Heart right ventricle (tissue), 16 donors: ENCODE data around the gene PNO1. TPM values are rescaled to one million over a fixed set of nuclear protein-coding genes. Genes with fewer than 3 reads are reported as not detected.

Experiments used
- ATAC-seq, 8 donors: fragments of 200-7000 bp; cut with Tn5 transposase; one replicate each; pipeline ENCODE4 v1.9.1; 2020; ENCODE audit warnings: mild to moderate bottlenecking in 8 of 8, moderate library complexity in 8 of 8, moderate number of reproducible peaks in 1 of 8
- DNase-seq, 2 donors: peaks; one replicate each; pipeline ENCODE4 v3.0.0-alpha.2; 2020
- H3K27ac ChIP-seq, 10 donors: fragments of 200-600 bp; sonication (generic) in 2 of 10; one replicate each; pipeline versions ENCODE4 v1.5.0 to v1.8.0; 2020 to 2022; ENCODE audit warnings: mild to moderate bottlenecking in 3 of 10
- H3K27me3 ChIP-seq, 7 donors: fragments of 200-600 bp; one replicate each; pipeline ENCODE4 v1.8.0; 2021 to 2022; ENCODE audit warnings: mild to moderate bottlenecking in 2 of 7
- H3K36me3 ChIP-seq, 9 donors: fragments of 200-600 bp; sonication (generic) in 1 of 9; one replicate each; pipeline versions ENCODE4 v1.5.0 to v1.8.0; 2020 to 2022; ENCODE audit warnings: mild to moderate bottlenecking in 2 of 9
- H3K4me1 ChIP-seq, 9 donors: fragments of 200-600 bp; sonication (generic) in 1 of 9; one replicate each; pipeline versions ENCODE4 v1.5.0 to v1.8.0; 2020 to 2022; ENCODE audit warnings: mild to moderate bottlenecking in 4 of 9
- H3K4me3 ChIP-seq, 10 donors: fragments of 200-600 bp; sonication (generic) in 2 of 10; one replicate each; pipeline versions ENCODE4 v1.5.0 to v1.8.0; 2020 to 2022; ENCODE audit warnings: mild to moderate bottlenecking in 7 of 10, moderate library complexity in 2 of 10
- H3K9me3 ChIP-seq, 11 donors: fragments of 200-600 bp in 10 of 11; sonication (generic) in 2 of 11; one replicate each; pipeline versions ENCODE4 v1.5.0 to v1.8.0; 2013 to 2022; ENCODE audit warnings: mild to moderate bottlenecking in 2 of 11, control low read depth in 1 of 11, moderate library complexity in 1 of 11
- CTCF ChIP-seq, 9 donors: fragments of 200-600 bp; sonication (generic) in 2 of 9; IDR thresholded peaks; one replicate each; pipeline versions ENCODE4 v1.5.0 to v1.8.0; 2021 to 2022; ENCODE audit warnings: antibody characterized with exemption in 9 of 9, mild to moderate bottlenecking in 5 of 9, moderate library complexity in 1 of 9
- WGBS, 2 donors: extraction: QIAGEN DNeasy Blood & Tissue Kit; methylation state at CpG; one replicate each; pipeline ENCODE4 v1.1.7; 2013; ENCODE audit warnings: inconsistent platforms in 1 of 2; 5-methylcytosine and 5-hydroxymethylcytosine counted together
- intact Hi-C, 10 donors: fragments of 100-400 bp; cut with DNase I; formaldehyde crosslinking; loops; one replicate each; pipeline versions ENCODE4 v1.11.1 to v1.14.2; 2022
- polyA plus RNA-seq, 2 donors: library from polyadenylated mRNA; stranded (reverse); fragments of 200-250 nt; gene quantifications; one replicate each; pipeline ENCODE4 v1.2.3, GENCODE V29; 2013
- total RNA-seq, 10 donors: library from RNA; stranded (reverse); fragmentation: NEBNext Ultra II Directional in 3 of 10; extraction: Animal tissue kit (Norgen Biotek cat#: 25700) in 3 of 10; gene quantifications; one replicate each; pipeline versions ENCODE4 v1.2.1 to v1.2.4, GENCODE V29; 2021 to 2023
- donor health status: Arrhythmogenic right ventricular cardiomyopathy.
- donor health status: ischemic (EF 13 %, LVEDD 7.1; RV severe dilation, severe dysfunction).
- donor health status: healthy with polysubstance abuse.
- donor health status: DM: no; HTN: yes; CAD: no.
- donor health status: DM: no; HTN: no; CAD: no.
- donor health status: ischemic (EF 25% LVEDD 6.9; RV normal size, moderate dysfunction).
- donor health status: ischemic (EF 25% LVEDD 5.7; RV mildly dilated, moderate dysfunction).
- donor health status: healthy.
- donor health status: DM: yes; HTN: yes; CAD: no.
- donor health status: Ischemic cardiomyopathy.
- donor health status: ischemic (EF 35%, LVEDD 5.7; RV mildly dilated, moderate dysfunction).
- donor health status: nonischemic (EF 11% LVEDD 7.7; RV severe dilation, severe dysfunction).
- donor health status: DM: yes; HTN: yes; CAD: no.
- donor health status: PGD.
- donor health status: ischemic (EF 29% LVEDD 5.4; RV normal size, mild dysfunction).
- donor health status: nonischemic (EF 23%, LVEDD 6.1; RV moderate dilation, normal function).

The PNO1 gene
- total and polyA plus RNA-seq, 12 donors = 4.4 to 13.5 (median 8.6) TPM

- Histone ChIP-seq H3K27me3 (no peaks in the 10 kb centered on the region), H3K4me1 (peaks cover 1 to 55% (median 45%) of the 10 kb centered on the region in 9 donors), H3K27ac (peak overlapping the region; percentile 83 to 95 (median 91)), H3K9me3 (no peaks in the 10 kb centered on the region), H3K4me3 (peak overlapping the region; percentile 59 to 96 (median 76)), H3K36me3 (peaks cover 0 to 27% (median 9%) of the 10 kb centered on the region in 9 donors)
- intact Hi-C loops = loop anchor here in 7 of 10 donors (1.0 to 5.0 kb wide), 3 partner anchors 94 to 95 kb away; partner anchors contain the start of gene PPP3R1 (in 6 of the 7)
- WGBS, 2 donors = 0% methylated on average over 28 of the region's 28 CpGs
- no peak for TF ChIP-seq CTCF (IDR thresholded peaks at IDR 0.05)
- ATAC-seq (peak; percentile 25 to 73 (median 55)), DNase-seq (peak in 1 of 2 donors; percentile 42)
Measured at GRCh38 chr2:68157002-68157401, 686 bp upstream of the PNO1 start.

- Histone ChIP-seq H3K4me3 (peak overlapping the region; percentile 59 to 96 (median 80)), H3K27me3 (no peaks in the 10 kb centered on the region), H3K36me3 (peaks cover 0 to 38% (median 18%) of the 10 kb centered on the region in 9 donors), H3K9me3 (no peaks in the 10 kb centered on the region), H3K4me1 (peaks cover 0 to 44% (median 34%) of the 10 kb centered on the region in 9 donors), H3K27ac (peak overlapping the region in 9 of 10 donors; percentile 83 to 95 (median 92))
- ATAC-seq (no peak), DNase-seq (no peak)
- TF ChIP-seq CTCF (IDR thresholded peaks at IDR 0.05) = no peak
- intact Hi-C loops = loop anchor here in 3 of 10 donors (5.0 kb wide), 1 partner anchor 94 kb away; the partner anchor contains the start of gene PPP3R1 (in 3 of the 3)
- WGBS, 2 donors = 1% methylated on average over 7 of the region's 7 CpGs
Measured at GRCh38 chr2:68158134-68158447, 403 bp downstream of the PNO1 start.

- WGBS, 2 donors = 97% methylated on average over 1 of the region's 1 CpG
- no peak for ATAC-seq
- no peaks in the 10 kb centered on the region for H3K27me3 ChIP-seq
Measured at GRCh38 chr2:68163641-68164040, 6.0 kb downstream of the PNO1 start.

GRCh38 chr2:68167186-68167585 is 9.5 kb downstream of the PNO1 start:
- WGBS, 2 donors = 87 to 90% methylated on average over 3 of the region's 3 CpGs
- intact Hi-C loops = no loop called here
- ATAC-seq (no peak), DNase-seq (no peak)
- Histone ChIP-seq H3K27me3 (no peaks in the 10 kb centered on the region), H3K4me3 (no peak overlapping the region), H3K36me3 (peaks cover 0 to 93% (median 11%) of the 10 kb centered on the region in 9 donors), H3K4me1 (peaks cover 0 to 5% (median 0%) of the 10 kb centered on the region in 9 donors), H3K9me3 (no peaks in the 10 kb centered on the region), H3K27ac (no peak overlapping the region)
- TF ChIP-seq CTCF (IDR thresholded peaks at IDR 0.05) = no peak

More at GRCh38 chr2:68163641-68164040, 6.0 kb downstream of the PNO1 start:
- no peak for TF ChIP-seq CTCF (IDR thresholded peaks at IDR 0.05)
- Histone ChIP-seq H3K9me3 (no peaks in the 10 kb centered on the region), H3K36me3 (peaks cover 0 to 91% (median 20%) of the 10 kb centered on the region in 9 donors), H3K27ac (no peak overlapping the region), H3K4me1 (peaks cover 0 to 14% (median 8%) of the 10 kb centered on the region in 9 donors), H3K4me3 (no peak overlapping the region)
- intact Hi-C loops = no loop called here
- DNase-seq = no peak
